Spleen (tissue), 7 donors: ENCODE results near the gene CHRNG.

Experiments
- POLR2A ChIP-seq, 3 donors: fragments of 450-650 bp; IDR thresholded peaks; one replicate each; pipeline ENCODE4 v1.5.1; 2017; ENCODE audit warnings: antibody characterized with exemption in 3 of 3, mild to moderate bottlenecking in 1 of 3
- TF ChIP-seq, protein P1 (sequence below), 11 experiments: fragments of 200-600 bp in 7 of 11; fragments of 450-650 bp in 4 of 11; sonication (generic) in 4 of 11; IDR thresholded peaks in 8 of 11; conservative IDR thresholded peaks in 3 of 11; 1 replicate in 7 of 11; 2 replicates in 4 of 11; pipeline versions ENCODE4 v1.4.0 to v1.8.0; 2016 to 2021; ENCODE audit warnings: antibody characterized with exemption in 11 of 11, inconsistent platforms in 4 of 11, mild to moderate bottlenecking in 1 of 11
- donor health status: DM: no; HTN: no; CAD: no; lungs with moderate emphysema.
- donor health status: DM: no; HTN: no; CAD: no.
- donor health status: DM: no; HTN: no; CAD: no.

DNA sequence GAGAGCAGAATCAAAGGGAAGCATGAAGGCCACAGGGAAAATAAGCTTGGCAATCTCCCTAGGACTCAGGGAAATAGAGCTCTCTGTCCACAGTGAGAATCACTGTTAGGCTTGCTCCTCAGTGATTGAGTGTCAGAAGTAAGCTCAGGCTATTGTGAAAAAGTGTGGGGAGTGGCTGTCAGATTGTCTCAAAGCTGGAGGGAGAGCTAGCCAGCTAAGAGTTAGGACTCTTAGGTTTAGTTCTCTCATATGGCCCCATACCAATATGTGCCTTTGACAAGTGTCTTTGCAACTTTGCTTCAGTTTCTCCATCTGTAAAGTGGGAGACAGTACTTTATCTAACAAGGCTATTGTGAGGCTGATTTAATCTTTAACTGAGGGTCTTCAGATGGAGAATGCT is 28.2 kb downstream of the CHRNG start:
- TF ChIP-seq POLR2A (IDR thresholded peaks at IDR 0.05), result no peak
- TF ChIP-seq, protein P1, sequence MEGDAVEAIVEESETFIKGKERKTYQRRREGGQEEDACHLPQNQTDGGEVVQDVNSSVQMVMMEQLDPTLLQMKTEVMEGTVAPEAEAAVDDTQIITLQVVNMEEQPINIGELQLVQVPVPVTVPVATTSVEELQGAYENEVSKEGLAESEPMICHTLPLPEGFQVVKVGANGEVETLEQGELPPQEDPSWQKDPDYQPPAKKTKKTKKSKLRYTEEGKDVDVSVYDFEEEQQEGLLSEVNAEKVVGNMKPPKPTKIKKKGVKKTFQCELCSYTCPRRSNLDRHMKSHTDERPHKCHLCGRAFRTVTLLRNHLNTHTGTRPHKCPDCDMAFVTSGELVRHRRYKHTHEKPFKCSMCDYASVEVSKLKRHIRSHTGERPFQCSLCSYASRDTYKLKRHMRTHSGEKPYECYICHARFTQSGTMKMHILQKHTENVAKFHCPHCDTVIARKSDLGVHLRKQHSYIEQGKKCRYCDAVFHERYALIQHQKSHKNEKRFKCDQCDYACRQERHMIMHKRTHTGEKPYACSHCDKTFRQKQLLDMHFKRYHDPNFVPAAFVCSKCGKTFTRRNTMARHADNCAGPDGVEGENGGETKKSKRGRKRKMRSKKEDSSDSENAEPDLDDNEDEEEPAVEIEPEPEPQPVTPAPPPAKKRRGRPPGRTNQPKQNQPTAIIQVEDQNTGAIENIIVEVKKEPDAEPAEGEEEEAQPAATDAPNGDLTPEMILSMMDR (IDR thresholded peaks at IDR 0.05 in 8 of 11, conservative IDR thresholded peaks at IDR 0.05 in 3 of 11), result no peak
